DMS 273 (cell line): Measurements from ENCODE around the gene TENT5C.

Source experiments
- DNase-seq: peaks from one replicate; lab custom pipeline; 2025; ENCODE audit not compliant: unreplicated experiment; lab: John Stamatoyannopoulos, UW

The TENT5C gene

DNA sequence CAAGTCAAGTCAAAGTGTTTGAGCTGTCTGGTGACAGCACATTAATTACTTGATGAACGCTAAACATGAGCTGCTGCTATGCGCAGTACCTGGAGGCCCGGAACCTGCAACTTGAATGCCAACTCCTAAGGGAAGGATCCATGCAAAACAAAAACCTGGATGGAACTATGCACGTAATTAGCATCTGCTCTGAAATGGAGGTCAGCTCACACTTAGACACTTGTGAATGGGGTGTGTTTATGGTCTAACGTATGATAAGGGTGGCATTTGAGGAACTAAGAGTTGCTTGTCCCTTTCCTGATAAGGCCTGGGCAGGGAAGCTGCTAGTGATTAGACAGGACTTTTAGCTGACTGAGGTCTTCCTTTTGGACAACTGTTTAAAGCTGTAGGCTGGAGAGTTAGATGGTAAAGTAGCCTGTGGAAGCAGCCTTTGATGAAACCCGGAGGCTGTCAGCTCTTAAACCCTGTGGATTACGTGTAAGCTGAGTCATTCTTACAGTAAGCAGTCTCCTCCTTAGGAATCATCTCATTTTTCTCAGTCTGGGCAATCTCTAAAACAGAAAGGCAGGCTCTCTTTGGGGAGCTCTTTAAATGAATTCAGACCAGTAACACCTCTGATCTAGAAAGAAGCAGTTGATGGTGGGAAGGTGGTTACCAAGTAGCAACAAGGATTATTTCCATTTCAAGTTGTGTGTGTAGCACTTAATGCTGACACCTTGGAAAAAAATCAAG is 6.8 kb downstream of the TENT5C start:
- DNase-seq, result no peak

DNA sequence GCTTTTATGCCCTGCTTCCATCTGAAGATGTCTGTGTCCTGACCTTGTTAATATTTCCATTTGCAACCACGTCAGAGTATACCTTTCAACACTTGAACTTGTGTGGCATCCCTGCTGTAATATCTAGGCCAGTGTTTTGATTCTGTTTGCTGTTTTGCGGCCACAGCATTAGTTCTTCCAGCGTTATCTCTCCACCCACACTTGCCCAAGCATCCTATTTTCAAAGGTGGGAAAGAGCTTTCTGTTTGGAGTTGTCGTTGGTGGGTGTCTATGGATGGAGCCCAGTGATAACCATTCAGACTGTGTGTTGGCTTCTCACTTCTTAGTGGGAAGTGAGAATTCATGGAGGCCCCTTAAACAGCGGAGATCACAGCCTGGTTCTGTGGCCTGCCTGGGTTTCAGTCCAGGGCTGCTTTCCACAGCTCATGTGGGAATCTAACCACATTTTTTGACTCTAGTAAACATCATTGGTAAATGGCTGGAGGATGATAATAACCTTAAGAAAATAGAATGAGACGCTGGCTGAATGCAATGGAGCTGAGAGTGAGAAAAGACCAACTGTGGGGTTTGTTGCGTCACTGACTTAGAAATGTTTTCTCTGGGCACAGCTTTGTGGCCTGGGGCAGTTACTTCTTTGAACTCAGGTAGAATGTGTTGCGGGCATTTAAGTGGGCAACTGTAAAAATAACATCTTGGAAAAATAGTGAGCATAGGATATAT is 7.6 kb downstream of the TENT5C start:
- DNase-seq, result no peak

DNA sequence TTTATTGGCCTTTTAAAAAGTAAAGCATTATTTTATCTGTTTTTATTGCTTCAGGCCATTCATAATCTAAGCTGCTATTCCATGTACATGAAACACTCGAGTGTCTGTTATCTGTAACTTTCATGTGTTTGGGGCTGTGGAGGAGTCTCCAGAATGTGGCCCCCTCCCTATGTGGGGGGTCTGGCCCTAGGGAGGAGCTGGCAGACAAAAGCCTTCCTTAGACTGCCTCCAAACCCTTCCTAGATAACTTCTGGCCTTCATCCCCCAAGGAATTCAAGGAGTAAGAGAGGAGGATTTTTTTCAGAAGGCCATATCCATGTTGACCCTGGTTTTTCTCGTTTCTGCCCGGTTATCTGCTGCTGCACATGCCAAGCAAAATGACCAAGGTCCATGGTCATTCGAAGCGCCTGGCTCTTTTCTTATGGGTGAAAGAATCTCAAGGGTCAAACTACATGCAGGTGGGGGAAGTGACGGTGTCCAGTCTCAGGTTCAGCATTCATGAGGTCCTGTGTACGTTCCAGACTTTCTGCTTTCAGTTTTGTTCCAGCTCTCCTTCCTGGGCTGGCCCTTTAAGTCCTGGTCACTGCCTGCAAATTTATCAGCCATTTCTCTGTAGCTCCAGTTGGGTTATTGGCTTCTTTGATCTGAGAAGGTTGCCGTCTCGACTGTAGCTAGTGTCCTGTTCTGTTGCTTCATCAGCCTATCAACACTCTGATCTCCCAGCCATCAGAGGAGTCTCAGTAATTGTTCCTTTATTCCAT is 8.3 kb downstream of the TENT5C start:
- no peak for DNase-seq

DNA sequence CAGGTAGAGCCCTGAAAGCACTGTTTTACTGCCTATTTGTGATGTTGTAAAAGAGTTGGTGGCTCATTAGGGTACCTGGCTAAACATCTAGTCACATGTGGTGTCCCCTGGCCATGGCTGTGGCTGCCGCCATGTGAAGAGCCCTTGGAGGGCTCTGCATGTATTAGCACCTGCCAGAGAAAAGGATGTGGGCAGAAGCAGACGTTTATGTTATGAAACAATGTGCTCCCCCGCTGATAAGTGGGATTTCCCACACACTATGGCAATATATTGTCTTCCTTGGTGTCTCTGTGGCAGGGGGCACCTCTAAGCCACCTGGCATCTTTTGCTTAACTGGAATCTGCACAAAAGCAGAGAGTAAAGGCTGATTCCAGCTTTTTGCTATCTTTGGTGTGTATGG is 9.6 kb downstream of the TENT5C start:
- no peak for DNase-seq

DNA sequence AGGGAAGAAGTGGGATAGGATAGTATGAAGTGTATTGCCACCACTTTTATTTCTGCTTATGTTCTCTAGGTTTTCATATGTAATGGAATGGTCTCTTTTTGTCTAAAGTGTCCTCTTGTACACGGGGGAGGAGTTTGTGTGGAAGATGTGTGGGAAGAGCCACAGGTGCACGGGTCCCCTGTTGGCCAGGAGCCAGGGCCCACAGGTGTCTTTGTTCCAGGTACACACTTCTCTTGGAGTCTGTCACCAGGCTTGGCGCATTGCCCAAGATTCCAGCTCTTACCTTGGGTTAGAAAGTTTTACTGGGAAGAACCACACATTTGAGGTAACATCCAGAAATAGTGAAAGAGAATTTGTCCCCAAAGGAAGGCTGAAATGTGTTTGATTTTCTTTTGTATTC is 10.5 kb downstream of the TENT5C start:
- DNase-seq, result no peak

DNA sequence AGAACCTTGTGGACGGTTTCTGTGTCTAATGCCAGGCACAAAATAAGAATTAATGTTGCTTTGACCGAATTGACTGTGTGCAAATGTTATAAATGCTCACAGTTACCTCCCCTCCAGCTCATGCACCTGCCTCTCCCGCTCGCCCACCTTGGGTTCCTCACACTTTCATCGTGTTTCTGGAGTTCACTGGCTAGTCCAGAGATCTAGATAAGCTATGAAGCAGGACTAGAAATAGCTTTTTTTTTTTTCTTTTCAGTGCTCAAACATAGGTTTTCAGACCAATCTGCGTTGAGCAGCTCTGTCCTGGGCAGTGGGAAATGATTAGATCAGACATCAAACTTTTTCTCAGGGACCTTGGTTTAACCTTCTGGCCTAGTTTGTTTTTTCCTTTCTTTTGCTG is 11.1 kb downstream of the TENT5C start:
- no peak for DNase-seq

DNA sequence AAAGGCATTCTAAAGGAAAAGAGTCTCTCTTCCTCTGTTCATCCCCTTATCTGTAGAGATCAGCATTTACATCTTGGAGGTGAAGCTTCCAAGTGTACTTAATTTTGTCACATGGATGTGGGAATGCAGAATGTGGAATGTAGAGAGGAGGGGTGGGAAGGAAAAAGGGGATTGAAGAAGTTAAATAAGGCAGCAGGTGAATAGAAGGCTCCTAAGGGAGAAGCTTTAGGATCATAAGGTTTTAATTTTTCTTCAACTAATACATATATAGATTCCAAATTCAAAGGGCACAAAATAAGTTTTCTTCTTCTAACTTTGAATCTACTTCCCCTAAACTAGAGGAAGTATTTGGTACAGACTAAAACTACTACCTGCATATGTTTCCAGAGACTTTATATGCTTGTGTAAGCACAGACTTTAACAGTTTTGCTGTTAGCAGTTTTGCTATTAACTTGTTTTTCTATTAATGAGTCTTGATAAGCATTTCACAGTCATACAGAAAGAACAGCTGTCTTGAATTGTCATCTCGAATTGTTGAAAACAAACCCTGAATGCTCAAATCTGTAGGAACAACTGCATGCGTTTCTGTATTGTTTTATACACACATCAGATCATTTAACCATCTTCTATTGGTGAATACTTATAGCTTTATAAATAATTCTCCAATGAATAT is 12.7 kb downstream of the TENT5C start:
- DNase-seq, result no peak

DNA sequence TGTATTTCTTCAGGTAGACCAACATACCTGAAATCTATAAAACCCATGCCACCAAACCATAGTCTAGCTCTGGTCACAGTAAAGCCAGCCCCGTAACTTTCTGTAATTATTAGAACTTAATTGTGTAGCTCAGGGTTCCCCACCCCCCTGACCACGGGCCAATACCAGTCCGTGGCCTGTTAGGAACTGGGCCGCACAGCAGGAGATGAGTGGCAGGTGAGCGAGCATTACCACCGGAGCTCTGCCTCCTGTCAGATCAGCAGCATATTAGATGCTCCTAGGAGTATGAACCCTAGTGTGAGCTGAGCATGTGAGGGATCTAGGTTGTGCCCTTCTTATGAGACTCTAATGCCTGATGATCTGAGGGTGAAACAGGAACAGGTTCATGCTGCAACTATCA is 14.6 kb downstream of the TENT5C start:
- DNase-seq, result no peak

DNA sequence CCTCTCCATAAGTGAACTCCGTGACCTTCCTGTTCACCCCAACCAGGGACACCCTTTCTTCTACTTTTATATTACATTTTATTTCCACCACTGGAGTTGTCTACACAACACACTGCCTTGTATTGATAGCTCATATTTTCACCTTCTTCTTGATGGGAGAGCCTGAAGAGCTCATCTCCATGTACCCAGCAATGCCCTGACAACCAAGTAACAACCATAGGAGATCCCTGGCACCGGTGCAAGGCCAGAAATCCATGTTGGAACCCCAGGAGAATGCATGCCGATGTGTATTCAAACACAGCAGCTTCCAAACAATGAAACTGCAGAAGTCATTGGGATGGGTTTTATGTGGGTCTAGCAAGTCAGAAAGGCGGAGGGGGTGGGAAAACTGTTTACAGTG is 15.5 kb downstream of the TENT5C start:
- no peak for DNase-seq

DNA sequence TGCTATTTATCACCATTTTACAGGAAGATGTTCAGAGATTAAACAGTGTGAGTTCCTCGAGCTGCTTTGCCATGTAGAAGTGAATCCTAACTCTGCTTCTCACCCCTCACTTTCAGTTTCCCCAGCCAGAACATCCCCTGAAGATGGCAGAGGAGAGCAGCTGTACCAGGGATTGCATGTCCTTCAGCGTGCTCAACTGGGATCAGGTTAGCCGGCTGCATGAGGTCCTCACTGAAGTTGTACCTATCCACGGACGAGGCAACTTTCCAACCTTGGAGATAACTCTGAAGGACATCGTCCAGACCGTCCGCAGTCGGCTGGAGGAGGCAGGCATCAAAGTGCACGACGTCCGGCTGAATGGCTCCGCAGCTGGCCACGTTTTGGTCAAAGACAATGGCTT is 16.9 kb downstream of the TENT5C start:
- DNase-seq, result no peak

DNA sequence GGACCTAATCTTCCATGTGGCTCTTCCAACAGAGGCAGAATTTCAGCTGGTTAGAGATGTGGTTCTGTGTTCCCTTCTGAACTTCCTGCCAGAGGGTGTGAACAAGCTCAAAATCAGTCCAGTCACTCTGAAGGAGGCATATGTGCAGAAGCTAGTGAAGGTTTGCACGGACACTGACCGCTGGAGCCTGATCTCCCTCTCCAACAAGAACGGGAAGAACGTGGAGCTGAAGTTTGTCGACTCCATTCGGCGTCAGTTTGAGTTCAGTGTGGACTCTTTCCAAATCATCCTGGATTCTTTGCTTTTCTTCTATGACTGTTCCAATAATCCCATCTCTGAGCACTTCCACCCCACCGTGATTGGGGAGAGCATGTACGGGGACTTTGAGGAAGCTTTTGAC is 17.3 kb downstream of the TENT5C start:
- no peak for DNase-seq

DNA sequence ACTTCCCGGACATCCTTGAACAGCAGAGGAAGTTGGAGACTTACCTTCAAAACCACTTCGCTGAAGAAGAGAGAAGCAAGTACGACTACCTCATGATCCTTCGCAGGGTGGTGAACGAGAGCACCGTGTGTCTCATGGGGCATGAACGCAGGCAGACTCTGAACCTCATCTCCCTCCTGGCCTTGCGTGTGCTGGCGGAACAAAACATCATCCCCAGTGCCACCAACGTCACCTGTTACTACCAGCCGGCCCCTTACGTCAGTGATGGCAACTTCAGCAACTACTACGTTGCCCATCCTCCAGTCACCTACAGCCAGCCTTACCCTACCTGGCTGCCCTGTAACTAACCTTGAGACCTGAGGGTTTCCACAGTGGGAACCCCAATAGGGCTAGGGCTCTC is 17.9 kb downstream of the TENT5C start:
- no peak for DNase-seq

DNA sequence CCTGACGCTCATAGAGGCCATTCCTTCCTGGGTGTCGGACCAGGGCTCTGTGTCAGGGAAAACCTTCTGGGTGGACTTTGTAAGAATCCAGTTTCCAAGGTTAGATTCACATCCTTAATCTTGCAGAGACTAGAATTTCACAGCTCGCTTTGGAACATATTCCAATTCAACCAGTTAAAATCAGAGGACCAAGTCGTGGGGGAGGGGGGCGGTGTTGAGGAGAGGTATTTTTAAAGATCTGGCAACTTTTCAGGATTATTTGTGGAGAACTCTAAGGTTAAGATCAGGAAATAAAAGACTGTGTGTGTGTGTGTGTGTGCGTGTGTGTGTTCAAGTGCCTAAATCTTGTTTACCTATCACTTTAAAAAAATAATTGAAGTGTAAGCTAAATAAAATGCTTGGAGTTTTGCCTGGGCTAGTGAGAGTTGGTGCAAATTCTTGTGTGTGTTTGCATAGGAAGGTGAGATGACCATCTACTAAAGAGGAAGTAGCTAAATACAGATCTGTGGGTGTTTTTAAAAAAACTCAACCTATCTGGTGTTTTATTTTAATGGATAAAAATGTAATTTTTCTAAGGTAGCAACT is 21.8 kb downstream of the TENT5C start:
- DNase-seq, result no peak

DNA sequence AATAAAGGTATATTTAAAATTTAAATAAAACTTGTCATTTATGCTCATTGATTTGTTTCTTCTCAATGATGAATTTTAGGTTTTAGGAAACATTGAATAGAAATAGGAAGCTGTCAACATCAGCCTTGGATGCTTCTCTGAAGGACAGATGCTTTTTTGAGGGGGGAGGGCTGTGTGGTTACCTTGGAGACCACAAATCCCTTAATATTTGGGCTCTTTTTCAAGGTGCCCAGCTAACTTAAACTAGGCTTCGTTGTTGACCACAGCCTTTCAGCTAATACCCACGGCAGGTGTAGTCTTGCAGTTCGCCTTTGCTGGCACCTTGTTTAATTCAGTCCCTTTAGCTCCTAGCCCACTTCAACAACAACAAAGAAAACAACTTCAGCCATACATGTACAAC is 22.5 kb downstream of the TENT5C start:
- no peak for DNase-seq

DNA sequence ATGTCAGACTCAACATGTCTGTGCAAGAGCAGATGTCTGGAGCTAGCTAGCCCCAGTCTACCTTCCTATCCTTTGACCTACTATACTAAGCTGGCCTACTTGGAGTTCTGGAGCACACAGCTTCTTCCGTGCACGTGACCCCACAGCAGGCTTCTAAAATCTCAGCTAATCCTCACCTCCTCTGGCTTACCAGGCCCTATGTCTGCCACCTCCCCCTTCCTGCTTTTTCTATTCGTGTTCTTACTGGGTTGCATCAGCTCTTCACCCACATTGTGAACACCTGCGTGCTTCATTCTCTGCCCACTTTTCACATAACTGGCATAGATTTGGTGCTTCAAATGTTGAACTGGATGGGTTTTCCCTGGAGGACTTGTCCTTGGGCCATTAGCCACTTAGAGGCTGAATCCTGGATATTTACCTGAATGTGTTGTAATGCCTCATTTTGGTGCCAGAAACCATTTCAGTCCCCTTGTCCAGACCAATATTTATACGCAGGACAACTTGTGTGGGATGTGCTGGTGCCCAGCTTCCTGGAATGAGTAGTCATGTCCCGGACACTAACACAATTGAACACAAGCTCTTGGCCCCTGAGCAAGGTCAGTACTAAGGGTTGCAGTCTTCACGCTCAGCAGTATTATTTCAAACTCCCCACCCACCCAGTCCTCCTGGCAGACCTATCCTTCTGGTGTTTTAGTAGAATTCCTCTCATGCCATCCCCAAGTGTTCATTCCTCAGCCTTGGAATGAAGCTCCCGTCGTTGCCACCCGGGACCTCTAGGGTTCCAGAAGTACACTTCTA is 24.0 kb downstream of the TENT5C start:
- DNase-seq, result no peak

DNA sequence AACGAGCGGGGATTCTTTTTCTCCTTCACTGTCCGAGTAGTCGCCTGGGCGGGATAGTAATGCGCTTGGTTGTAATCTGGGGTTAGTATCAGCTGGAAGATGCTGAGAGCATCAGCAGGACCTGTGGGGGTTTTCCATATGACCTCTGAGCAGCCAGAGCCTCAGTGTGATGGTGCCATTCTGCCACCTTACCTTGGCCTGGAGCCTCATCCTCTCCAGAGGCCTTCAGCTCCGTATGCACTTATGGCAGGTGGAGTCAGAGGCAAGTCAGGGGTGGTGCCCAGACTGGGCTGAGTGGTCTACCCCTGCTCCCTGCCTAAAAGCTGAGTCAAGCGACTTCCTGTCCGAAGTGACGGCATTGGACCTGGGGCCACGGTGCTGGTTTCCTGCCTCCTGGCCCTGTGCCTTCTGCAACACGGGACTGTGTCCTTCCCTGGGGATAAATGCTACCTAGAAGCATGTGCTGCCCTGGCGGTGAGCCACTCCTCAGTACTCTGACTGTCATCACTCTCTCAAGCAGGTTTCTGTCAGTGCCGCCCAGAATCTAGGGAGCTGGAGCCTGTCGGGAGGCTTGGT is 24.7 kb downstream of the TENT5C start:
- DNase-seq, result no peak

DNA sequence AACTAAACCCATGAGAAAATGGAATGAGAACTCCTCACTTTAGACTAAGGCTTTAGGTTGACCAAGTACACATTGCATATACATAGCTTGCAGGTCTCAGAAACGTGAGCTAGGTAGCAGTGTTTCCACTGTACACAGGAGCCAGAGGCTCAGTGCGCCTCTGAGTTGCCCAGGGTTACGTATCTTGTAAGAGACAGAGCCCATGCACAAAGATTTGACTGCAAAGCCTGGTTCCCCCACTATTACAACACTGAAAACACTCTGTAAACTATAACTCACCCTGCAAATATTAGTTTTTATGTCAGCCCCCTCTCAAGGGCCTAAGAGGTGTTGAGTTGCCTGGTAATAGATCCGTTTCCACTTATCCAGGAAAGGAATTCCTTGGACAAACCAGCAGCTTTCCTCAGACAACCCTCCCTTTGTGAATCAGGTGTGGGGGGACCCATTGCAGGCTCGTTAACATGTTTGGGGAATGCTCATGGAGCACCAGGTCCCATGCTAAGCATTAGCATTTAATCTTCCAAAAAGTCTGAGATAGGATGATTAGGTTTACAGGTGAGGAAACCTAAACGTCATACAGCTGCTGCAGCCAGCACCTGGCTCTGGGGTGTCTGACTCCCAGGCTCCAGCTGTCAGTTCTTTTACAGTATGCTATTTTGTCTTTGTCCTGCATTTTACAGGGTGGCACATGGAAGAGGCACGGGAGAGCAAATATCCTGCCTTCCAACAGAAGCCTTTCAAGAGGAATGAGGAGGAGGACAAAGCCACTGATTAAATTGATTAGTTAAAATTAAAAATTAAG is 25.7 kb downstream of the TENT5C start:
- no peak for DNase-seq

DNA sequence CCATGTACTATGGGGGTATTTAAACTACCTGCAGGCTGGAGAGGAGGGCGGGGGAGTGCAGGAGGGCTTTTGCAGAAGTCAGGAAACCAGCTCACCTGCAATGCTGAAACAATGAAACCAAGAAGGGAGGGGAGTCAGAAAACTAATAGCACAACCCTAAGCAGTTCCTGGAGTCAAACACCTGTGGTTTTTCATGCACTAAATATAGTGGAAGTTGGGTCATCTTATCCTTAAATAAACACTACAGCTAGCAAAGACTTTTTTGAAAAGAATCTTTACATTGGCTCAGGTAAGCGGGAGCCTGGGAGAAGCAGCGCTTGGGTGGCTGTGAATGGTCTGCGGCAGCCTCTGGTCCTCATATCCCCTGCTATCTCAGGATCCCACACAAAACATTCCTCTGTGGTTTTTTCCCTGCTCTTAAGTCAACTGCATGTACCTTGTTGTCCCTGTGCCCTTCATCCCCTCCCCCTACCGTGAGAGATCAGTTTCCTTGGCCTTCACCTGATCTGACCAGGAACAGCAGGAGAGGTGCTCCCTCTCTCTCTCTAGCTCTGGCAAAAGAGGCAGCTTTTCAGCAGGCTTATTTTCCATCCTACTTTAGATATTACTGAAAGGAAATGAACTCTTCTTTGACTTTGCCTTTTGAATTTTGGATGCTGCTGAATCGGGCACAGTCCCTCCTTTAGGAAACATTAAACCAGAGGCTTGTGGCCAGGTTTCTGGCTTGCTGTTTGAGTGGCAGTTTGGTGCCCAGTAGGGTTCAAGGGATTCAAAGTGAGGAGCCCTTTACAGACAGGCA is 26.6 kb downstream of the TENT5C start:
- DNase-seq, result no peak

DNA sequence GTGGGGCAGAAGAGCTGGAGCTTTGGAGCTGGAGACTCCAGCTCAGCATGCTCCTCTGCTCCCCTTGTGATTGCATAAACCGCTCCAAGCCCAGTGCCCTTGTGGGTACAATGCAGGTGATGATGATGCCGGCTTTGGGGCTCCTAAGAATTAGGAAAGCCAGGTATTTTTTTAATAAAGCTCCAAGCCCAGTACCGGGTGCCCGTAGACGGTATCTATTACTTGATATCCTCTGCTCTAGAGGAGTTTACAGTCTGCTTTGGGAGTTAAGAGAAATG is 27.2 kb downstream of the TENT5C start:
- DNase-seq, result no peak
